ENCODE measurements around the gene LGALS9.
"Not testable (repeated sequence)": the region's sequence is repeated elsewhere in the genome, so short reads cannot be mapped to it uniquely, and the experiment has no call there.

Gene LGALS9

GRCh38 chr17:27690882-27691281 lies 59.9 kb downstream of the LGALS9 start:
- DNase-seq (ENCODE audit: low spot score): no peak

- not testable (repeated sequence) for DNase-seq (ENCODE audit: low spot score)
Measured at GRCh38 chr17:27695254-27695814, 64.3 kb downstream of the LGALS9 start.
